ENCODE measurements around the gene BIRC2.

- TF ChIP-seq CTCF (tag by site-specific recombination; IDR thresholded peaks at IDR 0.05) (no peak), ZNF660 (tag by site-specific recombination; IDR thresholded peaks at IDR 0.05) (no peak), FEZF1 (tag by site-specific recombination; IDR thresholded peaks at IDR 0.05) (no peak), BCL11A (tag by site-specific recombination; IDR thresholded peaks at IDR 0.05; ENCODE audit: low read depth) (no peak), PBX3 (CRISPR knock-in tag; IDR thresholded peaks at IDR 0.05) (no peak), ATF2 (tag by site-specific recombination; IDR thresholded peaks at IDR 0.05; ENCODE audit: low read depth) (no peak), REPIN1 (tag by site-specific recombination; IDR thresholded peaks at IDR 0.05; ENCODE audit: low read depth) (no peak), ZBTB1 (tag by site-specific recombination; IDR thresholded peaks at IDR 0.05) (no peak), ZNF510 (tag by site-specific recombination; IDR thresholded peaks at IDR 0.05; ENCODE audit: insufficient replicate concordance) (no peak), ZNF274 (IDR thresholded peaks at IDR 0.05; ENCODE audit: low read length) (no peak), ZNF274 (tag by site-specific recombination; IDR thresholded peaks at IDR 0.05; ENCODE audit: borderline replicate concordance) (no peak), ZNF202 (tag by site-specific recombination; IDR thresholded peaks at IDR 0.05; ENCODE audit: borderline replicate concordance) (no peak)
Measured at GRCh38 chr11:102304686-102305085, 42.3 kb upstream of the BIRC2 start.
